Measurements from ENCODE around the gene ATP8A2.

ATP8A2 gene

GRCh38 chr13:25384758-25385410 is 13.1 kb downstream of the ATP8A2 start:
- no peak for DNase-seq

GRCh38 chr13:25391932-25392331 is 20.2 kb downstream of the ATP8A2 start:
- no peak for DNase-seq

DNA sequence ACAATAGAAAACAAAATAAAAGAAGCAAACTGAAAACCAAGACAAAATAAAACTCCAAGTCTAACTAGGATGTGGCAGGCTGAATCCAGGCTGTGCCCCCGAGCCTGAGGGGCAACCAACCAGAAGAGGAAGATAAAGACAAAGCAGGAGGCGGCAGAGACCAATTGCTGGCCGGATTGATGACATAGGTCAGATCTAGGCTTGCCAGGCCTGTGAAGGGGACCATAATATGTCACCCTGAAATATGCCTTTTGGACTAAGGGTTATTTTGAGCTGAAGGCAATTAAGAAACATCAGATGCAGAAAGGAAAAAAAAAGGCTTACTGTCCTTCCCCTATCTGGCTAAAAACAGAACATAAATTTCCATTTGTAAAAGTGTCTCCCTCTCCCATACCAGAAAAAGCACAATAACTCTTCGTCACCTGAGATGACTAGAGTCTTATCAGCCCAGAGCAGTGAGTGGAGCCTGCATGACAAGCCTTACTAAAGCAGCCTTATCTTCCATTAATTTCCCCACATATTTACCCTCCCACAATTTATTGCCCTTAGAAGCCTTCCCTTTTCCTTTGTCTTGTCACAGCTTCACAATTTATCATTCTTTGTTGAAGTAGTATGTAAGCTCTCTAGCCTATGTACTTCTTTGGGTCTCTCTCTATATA is 22.8 kb downstream of the ATP8A2 start:
- no peak for DNase-seq

GRCh38 chr13:25397763-25398162 is 26.0 kb downstream of the ATP8A2 start:
- no peak for DNase-seq

DNA sequence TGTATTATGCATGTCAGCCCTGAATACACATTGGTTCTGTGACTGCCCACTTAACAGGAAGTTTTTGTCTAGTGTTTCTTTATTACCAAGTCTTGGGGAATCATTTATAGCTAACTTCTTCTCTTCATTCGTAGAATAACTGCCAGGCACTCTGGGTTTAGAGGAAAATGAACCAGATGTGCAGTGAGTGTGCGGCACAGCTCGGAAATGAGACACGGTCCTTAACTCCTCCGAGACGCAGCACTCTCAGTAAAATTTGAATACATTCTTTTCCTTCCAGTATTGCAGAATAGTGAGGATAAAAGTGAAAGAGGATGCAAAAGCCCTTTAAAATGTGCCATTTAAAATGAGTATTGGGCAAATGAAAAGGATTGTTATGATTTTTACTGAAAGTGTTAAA is 29.2 kb downstream of the ATP8A2 start:
- no peak for DNase-seq

DNA sequence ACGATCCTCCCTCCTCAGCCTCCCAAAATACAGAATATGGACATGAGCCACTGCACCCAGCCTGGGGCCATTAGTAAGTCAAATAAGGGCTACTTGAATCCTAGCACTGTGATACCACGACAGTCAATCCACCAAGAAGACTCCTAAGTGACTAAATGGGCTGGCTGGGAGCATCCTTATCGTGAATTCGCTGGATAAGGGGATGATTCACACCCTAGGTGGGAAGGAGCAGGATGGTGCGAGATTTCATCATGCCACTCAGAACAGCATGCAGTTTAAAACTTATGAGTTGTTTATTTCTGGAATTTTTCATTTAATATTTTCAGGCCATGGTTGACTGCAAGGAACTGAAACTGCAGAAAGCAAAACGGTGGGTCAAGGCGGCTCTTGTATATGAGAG is 30.2 kb downstream of the ATP8A2 start:
- DNase-seq, result no peak

- no peak for DNase-seq
Measured at GRCh38 chr13:25406377-25406776, 34.6 kb downstream of the ATP8A2 start.

GRCh38 chr13:25409938-25410337 is 38.2 kb downstream of the ATP8A2 start:
- DNase-seq, result no peak

GRCh38 chr13:25415241-25415640 is 43.5 kb downstream of the ATP8A2 start:
- DNase-seq, result no peak

GRCh38 chr13:25417535-25417934 is 45.8 kb downstream of the ATP8A2 start:
- DNase-seq, result no peak

GRCh38 chr13:25420161-25420560 is 48.4 kb downstream of the ATP8A2 start:
- DNase-seq, result no peak

DNA sequence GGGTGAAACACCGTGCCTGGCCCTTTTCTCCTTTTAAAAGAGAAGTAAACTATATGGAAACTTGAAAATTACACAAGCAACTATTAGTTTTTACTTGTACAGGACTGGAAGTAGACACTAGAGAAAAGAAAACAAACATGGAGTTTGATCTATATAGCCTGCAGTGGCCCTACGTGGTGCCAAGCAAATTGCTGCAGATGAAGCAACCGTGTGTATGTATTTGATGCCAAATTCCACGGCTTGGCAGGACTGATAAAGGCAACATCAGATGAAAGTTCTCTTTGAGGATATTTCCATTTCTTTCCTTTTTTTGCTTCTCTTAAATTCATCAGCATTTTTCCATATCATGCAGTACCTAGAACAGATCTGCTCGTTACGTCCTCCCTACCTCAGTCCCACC is 49.8 kb downstream of the ATP8A2 start:
- DNase-seq, result no peak

DNA sequence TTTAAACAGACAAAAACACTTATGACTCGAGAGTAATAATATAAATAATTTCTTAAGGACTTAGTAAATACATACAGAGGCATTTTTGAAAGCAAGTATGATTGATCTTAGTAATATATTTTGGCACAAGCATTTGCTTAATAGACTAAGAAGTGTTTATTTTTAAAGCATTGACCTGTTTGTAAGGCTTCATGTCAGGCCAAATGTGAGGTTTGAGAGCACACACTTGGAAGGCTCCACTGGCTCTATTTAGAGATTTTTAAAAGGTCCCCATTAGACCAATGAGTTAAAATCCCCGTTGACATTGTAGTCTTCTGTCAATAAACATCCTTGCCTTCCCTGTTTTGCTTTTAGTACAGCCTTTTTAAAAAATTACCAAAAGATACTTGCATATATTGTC is 50.4 kb downstream of the ATP8A2 start:
- DNase-seq, result no peak

DNA sequence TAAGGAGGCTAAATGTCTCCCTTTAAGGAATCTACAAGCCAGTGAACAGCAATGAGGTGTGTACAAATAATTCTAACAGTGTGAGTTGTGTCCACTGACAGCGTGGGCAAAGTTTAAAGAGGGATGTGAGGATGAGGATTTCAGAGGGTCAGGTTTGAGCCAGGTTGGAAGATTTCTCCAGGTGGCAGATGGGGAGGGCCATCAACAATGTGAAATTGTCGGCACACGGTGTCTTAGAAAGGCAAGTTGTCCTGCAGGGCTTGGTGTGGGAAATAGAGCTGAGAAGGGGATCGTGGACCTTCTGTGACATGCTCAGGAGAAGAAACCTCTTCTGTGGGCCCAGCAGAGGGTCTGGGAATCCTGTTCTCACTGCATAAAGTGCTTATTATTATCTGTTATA is 52.1 kb downstream of the ATP8A2 start:
- no peak for DNase-seq

- DNase-seq, result no peak
Measured at GRCh38 chr13:25429466-25429865, 57.7 kb downstream of the ATP8A2 start.

- no peak for DNase-seq
Measured at GRCh38 chr13:25432691-25433090, 60.9 kb downstream of the ATP8A2 start.

DNA sequence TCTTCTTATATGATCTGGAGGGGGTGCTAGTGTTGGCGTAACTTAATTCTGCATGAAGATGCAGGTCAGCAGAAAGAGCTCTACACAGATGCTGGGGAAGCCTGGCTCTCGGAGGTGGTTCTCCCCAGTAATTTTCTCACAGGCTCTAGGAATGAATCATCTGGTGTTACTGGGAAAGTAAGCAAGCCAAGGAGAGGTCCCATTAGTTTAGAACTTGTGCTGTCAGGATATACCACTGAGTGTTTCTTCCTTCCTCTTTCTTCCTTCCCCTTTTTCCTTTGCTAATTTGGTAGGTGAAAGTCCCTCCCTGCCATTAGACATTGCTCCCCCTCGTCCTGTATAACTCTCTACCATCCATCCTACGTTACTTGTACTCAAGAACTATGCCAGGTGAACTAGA is 68.3 kb downstream of the ATP8A2 start:
- DNase-seq, result no peak

DNA sequence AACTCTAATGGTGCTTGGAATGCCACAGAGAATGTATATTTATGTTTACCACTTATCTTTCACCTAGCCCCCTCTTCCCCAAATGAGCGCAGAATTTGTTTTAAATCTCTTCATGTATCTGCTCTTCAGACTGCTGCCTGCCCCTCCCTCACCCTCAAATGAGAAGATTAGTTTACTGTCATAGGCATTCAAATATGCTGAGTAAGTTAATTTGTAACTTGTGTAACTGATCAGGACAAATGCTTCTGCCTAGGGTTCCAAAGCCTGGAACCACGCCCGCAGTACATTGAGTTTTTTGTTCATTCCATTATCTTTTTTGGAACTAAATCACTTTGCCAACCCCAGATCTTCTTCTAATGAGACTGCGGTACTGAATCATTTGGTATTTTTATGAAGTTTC is 74.5 kb downstream of the ATP8A2 start:
- no peak for DNase-seq

GRCh38 chr13:25447396-25447795 is 75.6 kb downstream of the ATP8A2 start:
- no peak for DNase-seq

- no peak for DNase-seq
Measured at GRCh38 chr13:25453850-25454365, 82.1 kb downstream of the ATP8A2 start.

DNA sequence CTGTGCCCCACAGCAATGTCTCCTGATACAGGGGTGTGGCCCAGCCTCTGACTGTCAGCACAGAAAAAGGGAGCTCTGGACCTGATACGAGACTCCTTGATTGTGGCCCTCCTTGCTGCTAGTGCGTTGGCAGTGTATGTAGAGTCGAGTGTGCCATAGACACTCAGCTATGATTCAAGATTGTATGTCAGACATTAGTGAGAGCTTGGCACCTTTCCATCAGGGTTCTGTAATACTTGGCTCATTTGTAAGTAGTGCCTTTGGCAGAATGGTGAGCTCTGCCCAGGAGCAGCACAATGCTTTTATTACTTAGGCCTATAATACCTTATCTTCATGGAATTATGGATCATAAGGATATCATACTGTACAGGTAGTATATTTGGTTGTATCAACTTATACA is 83.4 kb downstream of the ATP8A2 start:
- peak; percentile 83 for DNase-seq

GRCh38 chr13:25457566-25457965 is 85.8 kb downstream of the ATP8A2 start:
- no peak for DNase-seq

GRCh38 chr13:25462301-25463125 is 90.7 kb downstream of the ATP8A2 start:
- no peak for DNase-seq

- no peak for DNase-seq
Measured at GRCh38 chr13:25463496-25463895, 91.7 kb downstream of the ATP8A2 start.
